Liver (tissue), 9 donors: ENCODE measurements around the gene HIVEP3. TPM values are rescaled to one million over a fixed set of nuclear protein-coding genes. Genes with fewer than 3 reads are reported as not detected.

Source experiments
- DNase-seq: peaks from one replicate; pipeline ENCODE4 v3.0.0-alpha.2; 2017; ENCODE audit warnings: low spot score
- H3K27ac ChIP-seq, 2 donors: one replicate each; pipeline ENCODE4 v1.7.0; 2013; ENCODE audit warnings: inconsistent platforms in 2 of 2, low read length in 2 of 2, control low read depth in 1 of 2, low read depth in 1 of 2, mild to moderate bottlenecking in 1 of 2
- H3K27me3 ChIP-seq, 4 donors: one replicate each; pipeline versions ENCODE4 v1.6.1 to v1.7.0; 2013; ENCODE audit warnings: low read length in 3 of 4, inconsistent platforms in 1 of 4, mild to moderate bottlenecking in 1 of 4, moderate library complexity in 1 of 4; ENCODE audit not compliant: control insufficient read depth in 4 of 4, insufficient read depth in 4 of 4
- H3K36me3 ChIP-seq, 4 donors: one replicate each; pipeline versions ENCODE4 v1.6.1 to v1.7.0; 2013; ENCODE audit warnings: low read length in 3 of 4, mild to moderate bottlenecking in 3 of 4, low read depth in 1 of 4, moderate library complexity in 1 of 4; ENCODE audit not compliant: control insufficient read depth in 4 of 4, insufficient read depth in 3 of 4
- H3K4me1 ChIP-seq, 4 donors: one replicate each; pipeline versions ENCODE4 v1.6.1 to v1.7.0; 2013; ENCODE audit warnings: low read length in 3 of 4, mild to moderate bottlenecking in 3 of 4, moderate library complexity in 1 of 4; ENCODE audit not compliant: control insufficient read depth in 4 of 4, insufficient read depth in 4 of 4
- H3K4me3 ChIP-seq, 3 donors: one replicate each; pipeline versions ENCODE4 v1.6.1 to v1.7.0; 2013; ENCODE audit warnings: low read length in 3 of 3, control low read depth in 1 of 3, low read depth in 1 of 3, mild to moderate bottlenecking in 1 of 3
- H3K9ac ChIP-seq, 2 donors: one replicate each; pipeline ENCODE4 v1.7.0; 2013; ENCODE audit warnings: low read length in 2 of 2, mild to moderate bottlenecking in 2 of 2, moderate library complexity in 2 of 2, control low read depth in 1 of 2, low read depth in 1 of 2
- H3K9me3 ChIP-seq, 4 donors: one replicate each; pipeline versions ENCODE4 v1.6.1 to v1.7.0; 2013; ENCODE audit warnings: low read length in 3 of 4; ENCODE audit not compliant: control insufficient read depth in 4 of 4
- ATF3 ChIP-seq: IDR thresholded peaks from 2 replicates; pipeline ENCODE4 v1.6.1; 2016; ENCODE audit warnings: antibody characterized with exemption
- CTCF ChIP-seq: fragments of 150-350 bp; IDR thresholded peaks from 2 replicates; pipeline ENCODE4 v1.5.1; 2017; ENCODE audit warnings: improper control_type of control experiment, low read depth, low read length; ENCODE audit not compliant: missing input control
- EGR1 ChIP-seq, 2 donors: IDR thresholded peaks; 2 replicates each; pipeline ENCODE4 v1.6.1; 2016 to 2018; ENCODE audit warnings: antibody characterized with exemption in 2 of 2, low read depth in 2 of 2
- FOXA1 ChIP-seq: IDR thresholded peaks from 2 replicates; pipeline ENCODE4 v1.6.1; 2016; ENCODE audit warnings: antibody characterized with exemption
- FOXA2 ChIP-seq: IDR thresholded peaks from 2 replicates; pipeline ENCODE4 v1.6.1; 2016; ENCODE audit warnings: antibody characterized with exemption
- GABPA ChIP-seq, 2 donors: IDR thresholded peaks in 1 of 2; conservative IDR thresholded peaks in 1 of 2; 2 replicates each; pipeline ENCODE4 v1.6.1; 2016; ENCODE audit warnings: antibody characterized with exemption in 2 of 2, mild to moderate bottlenecking in 1 of 2, moderate library complexity in 1 of 2
- HNF4A ChIP-seq, 2 donors: conservative IDR thresholded peaks; 2 replicates each; pipeline ENCODE4 v1.6.1; 2016; ENCODE audit warnings: antibody characterized with exemption in 2 of 2, mild to moderate bottlenecking in 2 of 2
- HNF4G ChIP-seq: IDR thresholded peaks from 2 replicates; pipeline ENCODE4 v1.6.1; 2016; ENCODE audit warnings: antibody characterized with exemption
- JUND ChIP-seq, 2 donors: IDR thresholded peaks; 2 replicates each; pipeline ENCODE4 v1.6.1; 2016; ENCODE audit warnings: antibody characterized with exemption in 2 of 2
- MAX ChIP-seq: IDR thresholded peaks from 2 replicates; pipeline ENCODE4 v1.6.1; 2016; ENCODE audit warnings: antibody characterized with exemption
- NR2F2 ChIP-seq: IDR thresholded peaks from 2 replicates; pipeline ENCODE4 v1.6.1; 2016; ENCODE audit warnings: antibody characterized with exemption
- RAD21 ChIP-seq, 2 donors: IDR thresholded peaks; 2 replicates each; pipeline ENCODE4 v1.6.1; 2016; ENCODE audit warnings: antibody characterized with exemption in 2 of 2, mild to moderate bottlenecking in 2 of 2
- REST ChIP-seq: IDR thresholded peaks from 2 replicates; pipeline ENCODE4 v1.6.1; 2016; ENCODE audit warnings: antibody characterized with exemption, mild to moderate bottlenecking
- RXRA ChIP-seq, 2 donors: IDR thresholded peaks; 2 replicates each; pipeline ENCODE4 v1.6.1; 2017 to 2018; ENCODE audit warnings: antibody characterized with exemption in 2 of 2, mild to moderate bottlenecking in 1 of 2
- SP1 ChIP-seq: IDR thresholded peaks from 2 replicates; pipeline ENCODE4 v1.6.1; 2018; ENCODE audit warnings: antibody characterized with exemption, mild to moderate bottlenecking
- TAF1 ChIP-seq: conservative IDR thresholded peaks from 2 replicates; pipeline ENCODE4 v1.6.1; 2016; ENCODE audit warnings: antibody characterized with exemption, mild to moderate bottlenecking
- YY1 ChIP-seq: IDR thresholded peaks from 2 replicates; pipeline ENCODE4 v1.6.1; 2016; ENCODE audit warnings: antibody characterized with exemption, mild to moderate bottlenecking
- ZBTB33 ChIP-seq: IDR thresholded peaks from 2 replicates; pipeline ENCODE4 v1.6.1; 2016; ENCODE audit warnings: antibody characterized with exemption
- WGBS: extraction: QIAGEN DNeasy Blood & Tissue Kit; methylation state at CpG from one replicate; pipeline ENCODE4 v1.1.7; 2013; 5-methylcytosine and 5-hydroxymethylcytosine counted together
- polyA plus RNA-seq, 2 donors: library from polyadenylated mRNA; stranded (reverse) in 1 of 2; unstranded in 1 of 2; fragments of 200-250 nt in 1 of 2; fragments of >200 nt in 1 of 2; fragmentation: Nextera tagmentation in 1 of 2; extraction: Ambion mirVana in 1 of 2; gene quantifications; one replicate each; pipeline versions ENCODE4 v1.2.1 to v1.2.3, GENCODE V29; 2013 to 2015
- total RNA-seq, 2 donors: library from RNA; depleted of rRNA; stranded (reverse); fragments of >200 nt; gene quantifications; one replicate each; pipeline ENCODE4 v1.2.3, GENCODE V29; 2014
- donor health status: healthy.
- donor health status: healthy.
- donor health status: healthy.
- donor health status: healthy.
- donor health status: healthy.

HIVEP3 gene
- total and polyA plus RNA-seq, 4 donors: 0.93 to 1.6 (median 1.4) TPM

GRCh38 chr1:41478118-41478748 is 440.5 kb downstream of the HIVEP3 start:
- Histone ChIP-seq H3K36me3 (no peaks in the 10 kb centered on the region), H3K9ac (no peak overlapping the region), H3K27me3 (no peaks in the 10 kb centered on the region), H3K4me3 (no peak overlapping the region), H3K4me1 (peaks cover 9 to 39% (median 33%) of the 10 kb centered on the region in 4 donors), H3K9me3 (no peaks in the 10 kb centered on the region), H3K27ac (no peak overlapping the region)
- 93% methylated on average over 12 of the region's 12 CpGs for WGBS
- TF ChIP-seq TAF1 (no peak), GABPA (IDR thresholded peaks at IDR 0.05 in 1 of 2, conservative IDR thresholded peaks at IDR 0.05 in 1 of 2) (no peak), NR2F2 (no peak), YY1 (no peak), RXRA (IDR thresholded peaks at IDR 0.05) (no peak)
- no peak for DNase-seq

- 49% methylated on average over 11 of the region's 11 CpGs for WGBS
- no peaks in the 10 kb centered on the region for H3K27me3 ChIP-seq
- DNase-seq: peak; percentile 64
- H3K4me3 ChIP-seq: no peak overlapping the region
- peak; percentile 35 for TF ChIP-seq FOXA2
- TF ChIP-seq JUND (IDR thresholded peaks at IDR 0.05): peak; percentile 65 to 86
- peak; percentile 88 for TF ChIP-seq HNF4G
- peak; percentile 67 for TF ChIP-seq REST
- peak; percentile 51 for TF ChIP-seq ATF3
- TF ChIP-seq NR2F2: peak; percentile 97
- peak; percentile 24 to 35 for TF ChIP-seq RAD21 (IDR thresholded peaks at IDR 0.05)
- TF ChIP-seq FOXA1: peak; percentile 45
- peak in 1 of 2 donors; percentile 35 for TF ChIP-seq GABPA (IDR thresholded peaks at IDR 0.05 in 1 of 2, conservative IDR thresholded peaks at IDR 0.05 in 1 of 2)
- TF ChIP-seq HNF4A (conservative IDR thresholded peaks at IDR 0.05): peak; percentile 98 to 99
- TF ChIP-seq RXRA (IDR thresholded peaks at IDR 0.05): peak; percentile 97 to 98
- no peak for TF ChIP-seq CTCF
- TF ChIP-seq MAX: peak; percentile 82
- TF ChIP-seq TAF1: no peak
- TF ChIP-seq SP1: peak; percentile 85
- TF ChIP-seq YY1: peak; percentile 71
- TF ChIP-seq ZBTB33: no peak
- peak in 1 of 2 donors; percentile 78 for TF ChIP-seq EGR1 (IDR thresholded peaks at IDR 0.05; ENCODE audit: low read depth in 2 of 2)
- H3K9ac ChIP-seq: no peak overlapping the region
- H3K9me3 ChIP-seq: no peaks in the 10 kb centered on the region
- no peaks in the 10 kb centered on the region for H3K36me3 ChIP-seq
- peaks cover 9 to 34% (median 26%) of the 10 kb centered on the region in 4 donors for H3K4me1 ChIP-seq
- peak overlapping the region; percentile 73 for H3K27ac ChIP-seq
Measured at GRCh38 chr1:41476807-41477361, 441.8 kb downstream of the HIVEP3 start.
